ENCODE results near the gene TRAM2. TPM values are rescaled to one million over a fixed set of nuclear protein-coding genes. Genes with fewer than 3 reads are reported as not detected.

TRAM2 gene
- total and polyA plus RNA-seq, 2 donors (not counting 3 experiments of a cell fraction or from before 2014, with no cell fraction given) = 85.7 to 98.6 TPM

DNA sequence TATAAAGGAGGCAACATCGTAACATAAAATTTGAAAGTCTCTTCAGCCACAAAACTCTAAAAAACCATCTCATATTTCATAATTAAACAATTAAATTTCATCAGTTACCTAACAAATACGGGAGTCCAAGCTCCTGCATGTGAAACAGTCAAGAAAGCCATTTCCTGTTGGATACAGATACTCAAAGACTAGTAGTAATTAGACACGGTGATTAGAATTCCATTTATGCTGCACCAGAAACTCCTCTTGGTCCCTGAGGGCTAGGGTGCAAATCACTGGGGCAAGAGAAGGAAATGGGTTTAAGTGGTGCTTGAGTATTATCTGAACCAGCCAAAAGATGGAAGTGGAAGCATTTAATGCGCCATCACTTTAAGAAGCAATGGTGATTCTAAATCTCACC, 27.4 kb downstream of the TRAM2 start:
- peak overlapping the region; percentile 82 for H3K27ac ChIP-seq (ENCODE audit: insufficient read depth, low read depth, low read length)
- no peaks in the 10 kb centered on the region for H3K36me3 ChIP-seq (ENCODE audit: control insufficient read depth in 2 of 2, extremely low read depth in 1 of 2, insufficient read depth in 2 of 2, low read length in 2 of 2)
- no peaks in the 10 kb centered on the region for H3K27me3 ChIP-seq (ENCODE audit: control insufficient read depth in 2 of 2, insufficient read depth in 2 of 2, low read length in 2 of 2)
- peaks cover 81% of the 10 kb centered on the region for H3K4me1 ChIP-seq (ENCODE audit: control insufficient read depth, extremely low read depth, insufficient read depth, low read length)
- ChIA-PET CTCF (interaction anchor here (0.8 to 4.2 kb wide), 9 partner anchors 14 to 134 kb away, joined by 3 to 27 read pairs (median 4); partner anchors contain the start of gene TRAM2), POLR2A (interaction anchor here (0.7 to 1.2 kb wide), 6 partner anchors 19 to 132 kb away, joined by 3 to 4 read pairs (median 4); partner anchors contain the start of gene TRAM2)
- H3K4me3 ChIP-seq (replicated peaks in 1 of 3; ENCODE audit: insufficient read depth in 1 of 3, low read depth in 1 of 3, low read length in 3 of 3) = no peak overlapping the region
- H3K9me3 ChIP-seq (replicated peaks; ENCODE audit: control insufficient read depth, insufficient read depth, low read length) = no peaks in the 10 kb centered on the region
- TF ChIP-seq POLR2A (IDR thresholded peaks at IDR 0.05; ENCODE audit: low read depth, low read length) (no peak), EZH2 (IDR thresholded peaks at IDR 0.05; ENCODE audit: borderline replicate concordance, low read depth, low read length, severe bottlenecking) (no peak), JUN (IDR thresholded peaks at IDR 0.05; ENCODE audit: borderline replicate concordance, insufficient read depth, insufficient read length, low read depth) (no peak), POLR2AphosphoS5 (IDR thresholded peaks at IDR 0.05; ENCODE audit: insufficient read depth, low read depth, low read length) (no peak), GATA2 (IDR thresholded peaks at IDR 0.05; ENCODE audit: insufficient read depth, insufficient read length, low read depth, low read length) (no peak), FOS (IDR thresholded peaks at IDR 0.05; ENCODE audit: borderline replicate concordance, insufficient read depth, low read length) (no peak), MYC (IDR thresholded peaks at IDR 0.05; ENCODE audit: low read depth, low read length) (no peak)
- TF ChIP-seq, protein P1, sequence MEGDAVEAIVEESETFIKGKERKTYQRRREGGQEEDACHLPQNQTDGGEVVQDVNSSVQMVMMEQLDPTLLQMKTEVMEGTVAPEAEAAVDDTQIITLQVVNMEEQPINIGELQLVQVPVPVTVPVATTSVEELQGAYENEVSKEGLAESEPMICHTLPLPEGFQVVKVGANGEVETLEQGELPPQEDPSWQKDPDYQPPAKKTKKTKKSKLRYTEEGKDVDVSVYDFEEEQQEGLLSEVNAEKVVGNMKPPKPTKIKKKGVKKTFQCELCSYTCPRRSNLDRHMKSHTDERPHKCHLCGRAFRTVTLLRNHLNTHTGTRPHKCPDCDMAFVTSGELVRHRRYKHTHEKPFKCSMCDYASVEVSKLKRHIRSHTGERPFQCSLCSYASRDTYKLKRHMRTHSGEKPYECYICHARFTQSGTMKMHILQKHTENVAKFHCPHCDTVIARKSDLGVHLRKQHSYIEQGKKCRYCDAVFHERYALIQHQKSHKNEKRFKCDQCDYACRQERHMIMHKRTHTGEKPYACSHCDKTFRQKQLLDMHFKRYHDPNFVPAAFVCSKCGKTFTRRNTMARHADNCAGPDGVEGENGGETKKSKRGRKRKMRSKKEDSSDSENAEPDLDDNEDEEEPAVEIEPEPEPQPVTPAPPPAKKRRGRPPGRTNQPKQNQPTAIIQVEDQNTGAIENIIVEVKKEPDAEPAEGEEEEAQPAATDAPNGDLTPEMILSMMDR (IDR thresholded peaks at IDR 0.05; ENCODE audit: extremely low read depth in 1 of 2, insufficient read depth in 1 of 2, low read depth in 1 of 2, low read length in 2 of 2) = no peak
- TF ChIP-seq, protein P2, sequence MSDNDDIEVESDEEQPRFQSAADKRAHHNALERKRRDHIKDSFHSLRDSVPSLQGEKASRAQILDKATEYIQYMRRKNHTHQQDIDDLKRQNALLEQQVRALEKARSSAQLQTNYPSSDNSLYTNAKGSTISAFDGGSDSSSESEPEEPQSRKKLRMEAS (IDR thresholded peaks at IDR 0.05; ENCODE audit: insufficient read depth, insufficient read length) = no peak
- H3K4me2 ChIP-seq (ENCODE audit: insufficient read depth, low read length) = no peak overlapping the region
- dilution Hi-C loops (cut with MboI; ENCODE audit: extremely low pct_ligation_motif_present, low sequenced_read_pairs) = loop anchor here (25.0 kb wide), 1 partner anchor 137 kb away; the partner anchor contains the start of gene EFHC1
- H3K9ac ChIP-seq (replicated peaks; ENCODE audit: extremely low read depth, insufficient read depth, low read length) = no peak overlapping the region
- FAIRE-seq (no peak), DNase-seq (ENCODE audit: low read depth, low spot score) (peak; percentile 30)
- intact Hi-C loops (cut with micrococcal nuclease) = no loop called here
- H3K79me2 ChIP-seq (ENCODE audit: control insufficient read depth, insufficient read depth, low read length) = peaks cover 78% of the 10 kb centered on the region
- no peak overlapping the region for H2AFZ ChIP-seq (ENCODE audit: low read depth, low read length)
- H4K20me1 ChIP-seq (replicated peaks; ENCODE audit: control insufficient read depth, extremely low read depth, insufficient read depth, low read length) = no peaks in the 10 kb centered on the region
- BruUV-seq (replicated peaks) = no TSS peak
- H3K9me1 ChIP-seq (replicated peaks; ENCODE audit: control insufficient read depth, extremely low read depth, insufficient read depth, low read length) = no peaks in the 10 kb centered on the region

Data from endothelial cell of umbilical vein (primary cell).